Tracheal epithelial cell (primary cell): ENCODE measurements around the gene EZH2. TPM values are rescaled to one million over a fixed set of nuclear protein-coding genes. Genes with fewer than 3 reads are reported as not detected.

Experiments
- total RNA-seq: library from RNA; depleted of rRNA; stranded (reverse); fragments of >200 nt; gene quantifications from 2 replicates; pipeline ENCODE4 v1.2.1, GENCODE V29; 2014

EZH2 gene
- total RNA-seq, result 3.6 and 5.1 TPM in 2 replicates

GRCh38 chr7:148884049-148884298 is at the start of gene EZH2:
Gene EZH2 (minus strand): TSS chr7:148884291. CDS start chr7:148847298, 36,993 bp downstream.

Other genes starting within 250 kb of the EZH2 start
- 41.2 and 48.2 TPM in 2 replicates for gene CUL1, start 185.4 kb downstream of the EZH2 start, total RNA-seq
- gene PDIA4, start 144.2 kb upstream of the EZH2 start, total RNA-seq, result 231 and 409 TPM in 2 replicates
- 4.3 and 7.7 TPM in 2 replicates for gene ZNF786, start 206.4 kb upstream of the EZH2 start, total RNA-seq
- 2.6 and 3.1 TPM in 2 replicates for gene ZNF425, start 242.0 kb upstream of the EZH2 start, total RNA-seq